Measurements from ENCODE around the gene CHST2. TPM values are rescaled to one million over a fixed set of nuclear protein-coding genes. Genes with fewer than 3 reads are reported as not detected.

CHST2 gene
- total RNA-seq, 1 experiment from 2014 or later: 0.26 TPM

- no TSS peak for BruUV-seq (replicated peaks)
- ChIA-PET POLR2A (no interaction called here), CTCF (no interaction called here)
- H3K27ac ChIP-seq (ENCODE audit: low read length): no peak overlapping the region
- no peak overlapping the region for H3K4me3 ChIP-seq (ENCODE audit: low read depth in 2 of 2, low read length in 2 of 2)
- TF ChIP-seq, protein P1, sequence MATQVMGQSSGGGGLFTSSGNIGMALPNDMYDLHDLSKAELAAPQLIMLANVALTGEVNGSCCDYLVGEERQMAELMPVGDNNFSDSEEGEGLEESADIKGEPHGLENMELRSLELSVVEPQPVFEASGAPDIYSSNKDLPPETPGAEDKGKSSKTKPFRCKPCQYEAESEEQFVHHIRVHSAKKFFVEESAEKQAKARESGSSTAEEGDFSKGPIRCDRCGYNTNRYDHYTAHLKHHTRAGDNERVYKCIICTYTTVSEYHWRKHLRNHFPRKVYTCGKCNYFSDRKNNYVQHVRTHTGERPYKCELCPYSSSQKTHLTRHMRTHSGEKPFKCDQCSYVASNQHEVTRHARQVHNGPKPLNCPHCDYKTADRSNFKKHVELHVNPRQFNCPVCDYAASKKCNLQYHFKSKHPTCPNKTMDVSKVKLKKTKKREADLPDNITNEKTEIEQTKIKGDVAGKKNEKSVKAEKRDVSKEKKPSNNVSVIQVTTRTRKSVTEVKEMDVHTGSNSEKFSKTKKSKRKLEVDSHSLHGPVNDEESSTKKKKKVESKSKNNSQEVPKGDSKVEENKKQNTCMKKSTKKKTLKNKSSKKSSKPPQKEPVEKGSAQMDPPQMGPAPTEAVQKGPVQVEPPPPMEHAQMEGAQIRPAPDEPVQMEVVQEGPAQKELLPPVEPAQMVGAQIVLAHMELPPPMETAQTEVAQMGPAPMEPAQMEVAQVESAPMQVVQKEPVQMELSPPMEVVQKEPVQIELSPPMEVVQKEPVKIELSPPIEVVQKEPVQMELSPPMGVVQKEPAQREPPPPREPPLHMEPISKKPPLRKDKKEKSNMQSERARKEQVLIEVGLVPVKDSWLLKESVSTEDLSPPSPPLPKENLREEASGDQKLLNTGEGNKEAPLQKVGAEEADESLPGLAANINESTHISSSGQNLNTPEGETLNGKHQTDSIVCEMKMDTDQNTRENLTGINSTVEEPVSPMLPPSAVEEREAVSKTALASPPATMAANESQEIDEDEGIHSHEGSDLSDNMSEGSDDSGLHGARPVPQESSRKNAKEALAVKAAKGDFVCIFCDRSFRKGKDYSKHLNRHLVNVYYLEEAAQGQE (IDR thresholded peaks at IDR 0.05; ENCODE audit: insufficient read depth in 1 of 2, low read depth in 2 of 2, low read length in 1 of 2): no peak
- no peak for TF ChIP-seq POLR2AphosphoS5 (IDR thresholded peaks at IDR 0.05; ENCODE audit: low read depth, low read length)
- no peak for TF ChIP-seq SIN3A (IDR thresholded peaks at IDR 0.05; ENCODE audit: borderline replicate concordance, insufficient read depth, low read depth, low read length)
- TF ChIP-seq CTCF (IDR thresholded peaks at IDR 0.05): no peak
- TF ChIP-seq TCF7L2 (IDR thresholded peaks at IDR 0.05; ENCODE audit: low read depth, low read length): no peak
- H3K27me3 ChIP-seq (ENCODE audit: control insufficient read depth, insufficient read depth, low read length): peaks cover 31% of the 10 kb centered on the region
- H3K9me3 ChIP-seq (ENCODE audit: control insufficient read depth, insufficient read depth, low read depth, low read length): no peaks in the 10 kb centered on the region
- H3K4me1 ChIP-seq (ENCODE audit: control insufficient read depth, insufficient read depth, low read length): no peaks in the 10 kb centered on the region
- DNase-seq (ENCODE audit: low read depth, low spot score) (no peak), ATAC-seq (no peak)
- intact Hi-C loops (cut with micrococcal nuclease; ENCODE audit: unreplicated experiment) (no loop called here), in situ Hi-C loops (cut with HindIII; ENCODE audit: low pct_unique_long_range_greater_than_20kb, low sequenced_read_pairs) (no loop called here)
- H3K36me3 ChIP-seq (ENCODE audit: control insufficient read depth, insufficient read depth, low read length): no peaks in the 10 kb centered on the region
Observed at GRCh38 chr3:143134471-143134870, 14.9 kb downstream of the CHST2 start.

DNA sequence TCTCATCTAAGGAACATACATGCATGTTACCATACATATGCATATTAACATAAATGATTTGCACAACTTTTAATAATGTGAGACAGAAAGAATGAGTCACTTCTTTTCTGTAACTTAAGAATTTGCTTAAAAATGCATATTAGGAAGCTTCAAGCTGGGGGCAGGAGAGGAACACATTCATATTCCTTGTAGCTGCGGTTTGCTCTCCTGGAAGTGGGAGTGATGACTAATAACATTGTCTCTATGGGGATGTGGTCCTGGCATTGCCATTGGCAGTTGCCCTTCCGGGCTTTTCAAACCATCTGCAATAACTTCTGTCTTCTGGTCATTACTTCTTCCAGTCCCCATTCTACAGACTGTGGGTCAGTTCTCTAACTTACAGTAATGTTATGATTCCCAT lies 15.6 kb downstream of the CHST2 start:
- intact Hi-C loops (cut with micrococcal nuclease; ENCODE audit: unreplicated experiment) (no loop called here), in situ Hi-C loops (cut with HindIII; ENCODE audit: low pct_unique_long_range_greater_than_20kb, low sequenced_read_pairs) (no loop called here)
- H3K4me1 ChIP-seq (ENCODE audit: control insufficient read depth, insufficient read depth, low read length): no peaks in the 10 kb centered on the region
- DNase-seq (ENCODE audit: low read depth, low spot score) (no peak), ATAC-seq (no peak)
- CTCF ChIA-PET: no interaction called here
- no peak overlapping the region for H3K4me3 ChIP-seq (ENCODE audit: low read depth in 2 of 2, low read length in 2 of 2)
- POLR2A ChIA-PET: no interaction called here
- no peak for TF ChIP-seq CTCF (IDR thresholded peaks at IDR 0.05)
- no peak for TF ChIP-seq TCF7L2 (IDR thresholded peaks at IDR 0.05; ENCODE audit: low read depth, low read length)
- TF ChIP-seq, protein P1 (IDR thresholded peaks at IDR 0.05; ENCODE audit: insufficient read depth in 1 of 2, low read depth in 2 of 2, low read length in 1 of 2): no peak
- no peak for TF ChIP-seq POLR2AphosphoS5 (IDR thresholded peaks at IDR 0.05; ENCODE audit: low read depth, low read length)
- no peak for TF ChIP-seq SIN3A (IDR thresholded peaks at IDR 0.05; ENCODE audit: borderline replicate concordance, insufficient read depth, low read depth, low read length)
- H3K27me3 ChIP-seq (ENCODE audit: control insufficient read depth, insufficient read depth, low read length): peaks cover 31% of the 10 kb centered on the region
- no peaks in the 10 kb centered on the region for H3K36me3 ChIP-seq (ENCODE audit: control insufficient read depth, insufficient read depth, low read length)
- no peaks in the 10 kb centered on the region for H3K9me3 ChIP-seq (ENCODE audit: control insufficient read depth, insufficient read depth, low read depth, low read length)
- BruUV-seq (replicated peaks): no TSS peak
- no peak overlapping the region for H3K27ac ChIP-seq (ENCODE audit: low read length)
